GM12878 (cell line): Measurements from ENCODE around the gene KCNK7. TPM values are rescaled to one million over a fixed set of nuclear protein-coding genes. Genes with fewer than 3 reads are reported as not detected.
A peak's percentile ranks its signal among the peaks of the same experiment; 100 is the strongest.

ENCODE experiments used
- ATAC-seq: fragments of 200-7000 bp; cut with Tn5 transposase; 3 replicates; pipeline ENCODE4 v1.9.1; 2020; ENCODE audit warnings: mild to moderate bottlenecking, moderate library complexity
- BruUV-seq: library from RNA; stranded (reverse); fragments of 400-500 nt; replicated peaks from 2 replicates; lab custom pipeline; 2021; lab: Mats Ljungman, UMichigan
- CTCF ChIA-PET: fragments of 300-600 bp; sonication (Branson Sonifier 250); formaldehyde crosslinking; extraction: SDS; loops from one replicate; lab custom pipeline; 2021; ENCODE audit warnings: inconsistent platforms; lab: Yijun Ruan, JAX
- POLR2A ChIA-PET: fragments of 350-600 bp; formaldehyde crosslinking; extraction: SDS; loops from one replicate; lab custom pipeline; 2021; ENCODE audit warnings: inconsistent platforms; lab: Charles Lee
- RAD21 ChIA-PET: fragments of 300-600 bp; sonication (Branson Sonifier 250); formaldehyde crosslinking; loops from one replicate; lab custom pipeline; 2023; ENCODE audit warnings: antibody characterized with exemption; ENCODE audit not compliant: unreplicated experiment; lab: Charles Lee
- SMC1A ChIA-PET: fragments of 300-600 bp; sonication (Branson Sonifier 250); formaldehyde crosslinking; loops from one replicate; lab custom pipeline; 2023; ENCODE audit not compliant: unreplicated experiment, uncharacterized antibody; lab: Charles Lee
- DNase-seq: peaks from one replicate; pipeline ENCODE4 v3.0.0-alpha.2; 2011; ENCODE audit warnings: low read depth, low spot score
- FAIRE-seq: peaks from 3 replicates; lab custom pipeline; 2011; peaks lifted over from hg19 to GRCh38; lab: Jason Lieb, UNC
- H2AFZ ChIP-seq: 2 replicates; pipeline ENCODE4 v1.6.0; 2011; ENCODE audit warnings: low read depth, low read length, control low read depth; ENCODE audit not compliant: control insufficient read depth
- H3K27ac ChIP-seq: 2 replicates; pipeline ENCODE4 v1.5.1; 2011; ENCODE audit warnings: control low read depth; ENCODE audit not compliant: control insufficient read depth, insufficient read depth
- H3K27me3 ChIP-seq, 2 experiments: replicated peaks in 1 of 2; 2 replicates each; pipeline versions ENCODE4 v1.6.0 to v1.6.1; 2011; ENCODE audit warnings: low read length in 1 of 2; ENCODE audit not compliant: control insufficient read depth in 2 of 2, insufficient read depth in 2 of 2
- H3K36me3 ChIP-seq, 2 experiments: 2 replicates each; pipeline ENCODE4 v1.5.1; 2011; ENCODE audit warnings: low read length in 1 of 2; ENCODE audit not compliant: control insufficient read depth in 2 of 2, insufficient read depth in 2 of 2
- H3K4me1 ChIP-seq: 2 replicates; pipeline ENCODE4 v1.6.1; 2011; ENCODE audit warnings: mild to moderate bottlenecking, low read length, moderate library complexity, mixed read lengths; ENCODE audit not compliant: control insufficient read depth, insufficient read depth
- H3K4me2 ChIP-seq: 2 replicates; pipeline ENCODE4 v1.6.0; 2011; ENCODE audit warnings: control low read depth; ENCODE audit not compliant: control insufficient read depth, insufficient read depth
- H3K4me3 ChIP-seq: fragments of 200-600 bp; sonication (generic); 2 replicates; pipeline ENCODE4 v1.5.1; 2016
- H3K79me2 ChIP-seq: 2 replicates; pipeline ENCODE4 v1.6.0; 2011; ENCODE audit warnings: low read length; ENCODE audit not compliant: control insufficient read depth, insufficient read depth
- H3K9ac ChIP-seq: 2 replicates; pipeline ENCODE4 v1.8.0; 2011; ENCODE audit warnings: low read length, control low read depth, mixed read lengths; ENCODE audit not compliant: control insufficient read depth, insufficient read depth
- H3K9me3 ChIP-seq: replicated peaks from 3 replicates; pipeline ENCODE4 v1.5.1; 2011; ENCODE audit warnings: mild to moderate bottlenecking, low read length; ENCODE audit not compliant: control insufficient read depth, insufficient read depth
- H4K20me1 ChIP-seq: 2 replicates; pipeline ENCODE4 v1.6.0; 2011; ENCODE audit not compliant: control insufficient read depth, insufficient read depth
- CHD1 ChIP-seq: IDR thresholded peaks from 2 replicates; pipeline ENCODE4 v1.6.1; 2012; ENCODE audit warnings: low read depth, low read length, improper control_type of control experiment
- KAT2A ChIP-seq: conservative IDR thresholded peaks from 2 replicates; pipeline ENCODE4 v1.6.1; 2011; ENCODE audit warnings: low read depth, low read length; ENCODE audit not compliant: control insufficient read depth
- STAT1 ChIP-seq: fragments of 450-650 bp; conservative IDR thresholded peaks from 2 replicates; pipeline ENCODE4 v1.6.1; 2014; ENCODE audit warnings: antibody characterized with exemption, mild to moderate bottlenecking
- ZNF217 ChIP-seq: fragments of 450-650 bp; IDR thresholded peaks from 2 replicates; pipeline ENCODE4 v1.6.1; 2017; ENCODE audit warnings: antibody characterized with exemption, mild to moderate bottlenecking
- ZNF622 ChIP-seq: fragments of 450-650 bp; IDR thresholded peaks from 2 replicates; pipeline ENCODE4 v1.6.1; 2017; ENCODE audit warnings: mild to moderate bottlenecking, inconsistent platforms
- ZNF687 ChIP-seq: fragments of 450-650 bp; IDR thresholded peaks from 2 replicates; pipeline ENCODE4 v1.6.1; 2017; ENCODE audit warnings: mild to moderate bottlenecking, moderate library complexity
- WGBS: methylation state at CpG from one replicate; pipeline ENCODE4 v1.1.6; 2016; ENCODE audit warnings: low lambda C conversion rate; ENCODE audit not compliant: insufficient replicate concordance, insufficient coverage; ENCODE audit errors: missing lambda C conversion rate; 5-methylcytosine and 5-hydroxymethylcytosine counted together
- in situ Hi-C: fragments of 300-500 bp; cut with MboI; formaldehyde crosslinking; loops from 9 replicates; pipeline ENCODE4 v1.14.3; 2018; ENCODE audit warnings: mixed read lengths
- intact Hi-C: fragments of 100-400 bp; cut with micrococcal nuclease; formaldehyde crosslinking; loops from one replicate; pipeline ENCODE4 v1.14.2; 2022; ENCODE audit not compliant: unreplicated experiment
- polyA plus RNA-seq, 11 experiments: library from polyadenylated mRNA; depleted of rRNA in 4 of 11; unstranded in 6 of 11; stranded (reverse) in 5 of 11; fragments of >200 nt; fragmentation: Nextera tagmentation in 4 of 11; fragmentation: Illumina TruSeq in 1 of 11; extraction: Ambion mirVana in 4 of 11; extraction: Trizol in 1 of 11; gene quantifications; 1 replicate in 1 of 11; 2 replicates in 10 of 11; pipeline versions ENCODE4 v1.2.1 to v1.2.3, GENCODE V29; 2011 to 2016; ENCODE audit warnings: inconsistent platforms in 2 of 11, missing spikeins in 2 of 11, low read depth in 1 of 11
- total RNA-seq, 4 experiments: library from RNA; depleted of rRNA in 3 of 4; stranded (reverse); fragments of >200 nt in 3 of 4; fragmentation: Illumina TruSeq in 1 of 4; extraction: Trizol in 1 of 4; gene quantifications; 2 replicates each; pipeline versions ENCODE4 v1.2.1 to v1.2.3, GENCODE V29; 2013 to 2021
- TF ChIP-seq, protein P1 (sequence below): fragments of 450-650 bp; IDR thresholded peaks from 2 replicates; pipeline ENCODE4 v1.6.1; 2014; ENCODE audit warnings: mild to moderate bottlenecking
- TF ChIP-seq, protein P2 (sequence below): fragments of 450-650 bp; IDR thresholded peaks from 2 replicates; pipeline ENCODE4 v1.6.1; 2017; ENCODE audit warnings: borderline replicate concordance

Gene KCNK7
- total and polyA plus RNA-seq, 10 of the 15 experiments (the other 5 are each of a cell fraction or from before 2014, with no cell fraction given) = 0.11 to 0.54 (median 0.23) TPM; not detected in 7

- DNase-seq (no peak), ATAC-seq (no peak), FAIRE-seq (no peak)
- BruUV-seq = no TSS peak
- peak overlapping the region; percentile 93 for H3K4me2 ChIP-seq
- SMC1A ChIA-PET = interaction anchor here (0.9 to 3.0 kb wide), 4 partner anchors 25 to 193 kb away, joined by 3 to 21 read pairs (median 3); no protein-coding TSS in a partner anchor
- peak overlapping the region; percentile 85 for H3K9ac ChIP-seq
- WGBS = 47% methylated on average over 7 of the region's 7 CpGs
- in situ Hi-C loops (no loop called here), intact Hi-C loops (loop anchor here (5.0 kb wide), 1 partner anchor 735 kb away; the partner anchor contains the start of gene EHD1)
- H3K9me3 ChIP-seq = no peaks in the 10 kb centered on the region
- peaks cover 68% of the 10 kb centered on the region for H3K79me2 ChIP-seq
- H2AFZ ChIP-seq = no peak overlapping the region
- H3K4me3 ChIP-seq = peak overlapping the region; percentile 99
- TF ChIP-seq ZNF622 (no peak), ZNF217 (no peak), KAT2A (no peak), CHD1 (no peak), ZNF687 (no peak), STAT1 (no peak)
- TF ChIP-seq, protein P1, sequence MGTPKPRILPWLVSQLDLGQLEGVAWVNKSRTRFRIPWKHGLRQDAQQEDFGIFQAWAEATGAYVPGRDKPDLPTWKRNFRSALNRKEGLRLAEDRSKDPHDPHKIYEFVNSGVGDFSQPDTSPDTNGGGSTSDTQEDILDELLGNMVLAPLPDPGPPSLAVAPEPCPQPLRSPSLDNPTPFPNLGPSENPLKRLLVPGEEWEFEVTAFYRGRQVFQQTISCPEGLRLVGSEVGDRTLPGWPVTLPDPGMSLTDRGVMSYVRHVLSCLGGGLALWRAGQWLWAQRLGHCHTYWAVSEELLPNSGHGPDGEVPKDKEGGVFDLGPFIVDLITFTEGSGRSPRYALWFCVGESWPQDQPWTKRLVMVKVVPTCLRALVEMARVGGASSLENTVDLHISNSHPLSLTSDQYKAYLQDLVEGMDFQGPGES = no peak
- TF ChIP-seq, protein P2, sequence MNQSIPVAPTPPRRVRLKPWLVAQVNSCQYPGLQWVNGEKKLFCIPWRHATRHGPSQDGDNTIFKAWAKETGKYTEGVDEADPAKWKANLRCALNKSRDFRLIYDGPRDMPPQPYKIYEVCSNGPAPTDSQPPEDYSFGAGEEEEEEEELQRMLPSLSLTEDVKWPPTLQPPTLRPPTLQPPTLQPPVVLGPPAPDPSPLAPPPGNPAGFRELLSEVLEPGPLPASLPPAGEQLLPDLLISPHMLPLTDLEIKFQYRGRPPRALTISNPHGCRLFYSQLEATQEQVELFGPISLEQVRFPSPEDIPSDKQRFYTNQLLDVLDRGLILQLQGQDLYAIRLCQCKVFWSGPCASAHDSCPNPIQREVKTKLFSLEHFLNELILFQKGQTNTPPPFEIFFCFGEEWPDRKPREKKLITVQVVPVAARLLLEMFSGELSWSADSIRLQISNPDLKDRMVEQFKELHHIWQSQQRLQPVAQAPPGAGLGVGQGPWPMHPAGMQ = no peak
- CTCF ChIA-PET = interaction anchor here (1.0 to 3.8 kb wide), 5 partner anchors 18 to 197 kb away, joined by 3 to 35 read pairs (median 10); no protein-coding TSS in a partner anchor
- no peaks in the 10 kb centered on the region; the same call in 1 of the 2 replicates for H4K20me1 ChIP-seq
- H3K4me1 ChIP-seq = peaks cover 24% of the 10 kb centered on the region
- peaks cover 6 to 17% of the 10 kb centered on the region in 2 experiments; a peak in 3 of 4 replicates for H3K36me3 ChIP-seq
- POLR2A ChIA-PET = interaction anchor here (0.6 to 5.0 kb wide), 11 partner anchors 8 to 276 kb away, joined by 3 to 34 read pairs (median 4); partner anchors contain the start of genes EHBP1L1, RELA and ZNRD2
- peak overlapping the region; percentile 37; the same call in 1 of the 2 replicates for H3K27ac ChIP-seq
- H3K27me3 ChIP-seq = no peaks in the 10 kb centered on the region
- RAD21 ChIA-PET = interaction anchor here (1.0 to 4.0 kb wide), 8 partner anchors 19 to 72 kb away, joined by 3 to 36 read pairs (median 5); partner anchors contain the start of genes FAM89B, RELA, SIPA1 and ZNRD2
Measured at GRCh38 chr11:65612691-65613090, 17.1 kb upstream of the KCNK7 start.
